Esophagus muscularis mucosa (tissue), 4 donors: ENCODE results near the gene RIN2. TPM values are rescaled to one million over a fixed set of nuclear protein-coding genes. Genes with fewer than 3 reads are reported as not detected.

Experiments used
- DNase-seq: peaks from one replicate; pipeline ENCODE4 v3.0.0-alpha.2; 2017; ENCODE audit errors: extremely low spot score
- H3K27ac ChIP-seq, 4 donors: fragments of 200-600 bp; sonication (generic); replicated peaks in 1 of 4; 1 replicate in 3 of 4; 2 replicates in 1 of 4; pipeline ENCODE4 v1.5.1; 2016 to 2019; ENCODE audit warnings: mild to moderate bottlenecking in 1 of 4
- H3K27me3 ChIP-seq, 4 donors: fragments of 200-600 bp; sonication (generic); one replicate each; pipeline versions ENCODE4 v1.5.1 to v1.6.0; 2016 to 2019
- H3K36me3 ChIP-seq, 4 donors: fragments of 200-600 bp; sonication (generic); one replicate each; pipeline ENCODE4 v1.5.1; 2016 to 2019
- H3K4me1 ChIP-seq, 4 donors: fragments of 200-600 bp; sonication (generic); one replicate each; pipeline ENCODE4 v1.5.1; 2016 to 2019
- H3K4me3 ChIP-seq, 4 donors: fragments of 200-600 bp; sonication (generic); 1 replicate in 2 of 4; 2 replicates in 2 of 4; pipeline ENCODE4 v1.5.1; 2016 to 2019; ENCODE audit warnings: mild to moderate bottlenecking in 4 of 4, moderate library complexity in 1 of 4
- H3K9me3 ChIP-seq, 4 donors: fragments of 200-600 bp; sonication (generic); 1 replicate in 3 of 4; 2 replicates in 1 of 4; pipeline ENCODE4 v1.5.1; 2016 to 2019
- EP300 ChIP-seq: sonication (generic); formaldehyde crosslinking; IDR thresholded peaks from one replicate; pipeline ENCODE4 v1.6.1; 2017; ENCODE audit warnings: antibody characterized with exemption
- POLR2A ChIP-seq: fragments of 450-650 bp; IDR thresholded peaks from one replicate; pipeline ENCODE4 v1.6.1; 2017; ENCODE audit warnings: antibody characterized with exemption, moderate library complexity, mild to moderate bottlenecking, low read depth
- POLR2AphosphoS5 ChIP-seq, 2 donors: sonication (generic); formaldehyde crosslinking; IDR thresholded peaks; one replicate each; pipeline ENCODE4 v1.6.1; 2017; ENCODE audit warnings: antibody characterized with exemption in 2 of 2
- WGBS: methylation state at CpG from one replicate; pipeline ENCODE4 v1.1.5; 2018; 5-methylcytosine and 5-hydroxymethylcytosine counted together
- intact Hi-C: fragments of 100-400 bp; cut with DNase I; formaldehyde crosslinking; loops from one replicate; pipeline ENCODE4 v1.15.1; 2023
- total RNA-seq, 4 donors: library from RNA; depleted of rRNA; stranded (reverse); fragments of >200 nt; gene quantifications; one replicate each; pipeline versions ENCODE4 v1.1.0 to v1.2.1, GENCODE V29; 2016
- TF ChIP-seq, protein P1 (sequence below), 3 experiments: fragments of 200-600 bp in 2 of 3; fragments of 450-650 bp in 1 of 3; sonication (generic) in 2 of 3; IDR thresholded peaks; one replicate each; pipeline ENCODE4 v1.5.1; 2017 to 2019; ENCODE audit warnings: antibody characterized with exemption in 3 of 3, mild to moderate bottlenecking in 2 of 3, moderate library complexity in 1 of 3

RIN2 gene
- total RNA-seq, 4 donors from 2014 or later = 49.8 to 65.1 (median 53.0) TPM

- H3K36me3 ChIP-seq = peaks cover 0 to 4% (median 2%) of the 10 kb centered on the region in 4 donors
- H3K27me3 ChIP-seq = no peaks in the 10 kb centered on the region
- no peak for TF ChIP-seq POLR2A
- TF ChIP-seq, protein P1, sequence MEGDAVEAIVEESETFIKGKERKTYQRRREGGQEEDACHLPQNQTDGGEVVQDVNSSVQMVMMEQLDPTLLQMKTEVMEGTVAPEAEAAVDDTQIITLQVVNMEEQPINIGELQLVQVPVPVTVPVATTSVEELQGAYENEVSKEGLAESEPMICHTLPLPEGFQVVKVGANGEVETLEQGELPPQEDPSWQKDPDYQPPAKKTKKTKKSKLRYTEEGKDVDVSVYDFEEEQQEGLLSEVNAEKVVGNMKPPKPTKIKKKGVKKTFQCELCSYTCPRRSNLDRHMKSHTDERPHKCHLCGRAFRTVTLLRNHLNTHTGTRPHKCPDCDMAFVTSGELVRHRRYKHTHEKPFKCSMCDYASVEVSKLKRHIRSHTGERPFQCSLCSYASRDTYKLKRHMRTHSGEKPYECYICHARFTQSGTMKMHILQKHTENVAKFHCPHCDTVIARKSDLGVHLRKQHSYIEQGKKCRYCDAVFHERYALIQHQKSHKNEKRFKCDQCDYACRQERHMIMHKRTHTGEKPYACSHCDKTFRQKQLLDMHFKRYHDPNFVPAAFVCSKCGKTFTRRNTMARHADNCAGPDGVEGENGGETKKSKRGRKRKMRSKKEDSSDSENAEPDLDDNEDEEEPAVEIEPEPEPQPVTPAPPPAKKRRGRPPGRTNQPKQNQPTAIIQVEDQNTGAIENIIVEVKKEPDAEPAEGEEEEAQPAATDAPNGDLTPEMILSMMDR (IDR thresholded peaks at IDR 0.05) = no peak
- no peak for TF ChIP-seq POLR2AphosphoS5 (IDR thresholded peaks at IDR 0.05)
- TF ChIP-seq EP300 = no peak
- H3K9me3 ChIP-seq = no peaks in the 10 kb centered on the region
- H3K27ac ChIP-seq = no peak overlapping the region
- no peak for DNase-seq
- no peak overlapping the region for H3K4me3 ChIP-seq
- H3K4me1 ChIP-seq = peaks cover 0 to 32% (median 10%) of the 10 kb centered on the region in 4 donors
- intact Hi-C loops = no loop called here
- WGBS = 90% methylated on average over 6 of the region's 6 CpGs
These were observed 12.3 kb downstream of the RIN2 start for GRCh38 chr20:19770375-19770774.

DNA sequence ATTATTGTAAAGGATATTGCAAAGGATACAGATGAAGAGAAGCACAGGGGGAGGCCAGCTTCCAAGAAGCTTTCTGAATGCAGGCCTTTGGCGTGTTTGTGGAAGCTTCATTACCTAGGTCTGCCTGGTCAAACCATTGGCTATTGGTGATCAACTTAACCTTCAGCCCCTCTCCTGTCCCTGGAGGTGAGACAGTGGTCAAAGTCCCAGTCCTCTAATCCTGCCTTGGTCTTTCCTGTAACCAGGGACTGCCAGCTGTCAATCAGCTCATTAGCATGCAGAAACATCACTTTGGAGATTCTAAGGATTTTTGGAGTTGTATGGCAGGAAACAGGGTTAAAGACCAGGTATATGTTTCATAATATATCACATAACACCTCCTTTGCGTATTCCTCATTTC is 13.0 kb downstream of the RIN2 start:
- no peak for DNase-seq
- 85% methylated on average over 2 of the region's 2 CpGs for WGBS
- intact Hi-C loops = no loop called here
- TF ChIP-seq POLR2AphosphoS5 (IDR thresholded peaks at IDR 0.05) = no peak
- TF ChIP-seq, protein P1 (IDR thresholded peaks at IDR 0.05) = no peak
- no peak for TF ChIP-seq POLR2A
- H3K4me3 ChIP-seq = no peak overlapping the region
- H3K9me3 ChIP-seq = no peaks in the 10 kb centered on the region
- H3K4me1 ChIP-seq = peaks cover 0 to 38% (median 11%) of the 10 kb centered on the region in 4 donors
- H3K36me3 ChIP-seq = peaks cover 0 to 4% (median 2%) of the 10 kb centered on the region in 4 donors
- H3K27ac ChIP-seq = no peak overlapping the region
- H3K27me3 ChIP-seq = no peaks in the 10 kb centered on the region

GRCh38 chr20:19773471-19773870 is 15.4 kb downstream of the RIN2 start:
- TF ChIP-seq EP300 (no peak), POLR2AphosphoS5 (IDR thresholded peaks at IDR 0.05) (no peak), POLR2A (no peak)
- TF ChIP-seq, protein P1 (IDR thresholded peaks at IDR 0.05) = no peak
- Histone ChIP-seq H3K4me1 (peaks cover 12 to 63% (median 31%) of the 10 kb centered on the region in 4 donors), H3K36me3 (peaks cover 0 to 4% (median 2%) of the 10 kb centered on the region in 4 donors), H3K4me3 (no peak overlapping the region), H3K9me3 (no peaks in the 10 kb centered on the region), H3K27me3 (no peaks in the 10 kb centered on the region), H3K27ac (no peak overlapping the region)
- intact Hi-C loops = no loop called here
- no peak for DNase-seq
- WGBS = 87% methylated on average over 4 of the region's 4 CpGs

- no peak overlapping the region for H3K4me3 ChIP-seq
- H3K27ac ChIP-seq = no peak overlapping the region
- intact Hi-C loops = no loop called here
- DNase-seq = no peak
- peaks cover 0 to 4% (median under 1%) of the 10 kb centered on the region in 4 donors for H3K36me3 ChIP-seq
- H3K9me3 ChIP-seq = no peaks in the 10 kb centered on the region
- TF ChIP-seq POLR2AphosphoS5 (IDR thresholded peaks at IDR 0.05) = no peak
- no peaks in the 10 kb centered on the region for H3K27me3 ChIP-seq
- H3K4me1 ChIP-seq = peaks cover 12 to 65% (median 32%) of the 10 kb centered on the region in 4 donors
- WGBS = 93% methylated on average over 4 of the region's 4 CpGs
These were observed 16.3 kb downstream of the RIN2 start for GRCh38 chr20:19774135-19774933.

GRCh38 chr20:19775353-19776253 is 17.5 kb downstream of the RIN2 start:
- Histone ChIP-seq H3K36me3 (peaks cover 0 to 4% (median 0%) of the 10 kb centered on the region in 4 donors), H3K4me1 (peaks cover 12 to 62% (median 30%) of the 10 kb centered on the region in 4 donors), H3K27me3 (no peaks in the 10 kb centered on the region), H3K9me3 (no peaks in the 10 kb centered on the region), H3K27ac (no peak overlapping the region), H3K4me3 (no peak overlapping the region)
- intact Hi-C loops = no loop called here
- no peak for TF ChIP-seq POLR2AphosphoS5 (IDR thresholded peaks at IDR 0.05)
- no peak for TF ChIP-seq EP300
- WGBS = 92% methylated on average over 7 of the region's 7 CpGs
- DNase-seq = no peak
